NT2/D1 (cell line): ENCODE data around the gene FLNB.

Source experiments
- DNase-seq: peaks from one replicate; pipeline ENCODE4 v3.0.0-alpha.2; 2011; ENCODE audit warnings: low read depth, low spot score
- H3K27me3 ChIP-seq: 2 replicates; pipeline ENCODE4 v1.6.0; 2011; ENCODE audit warnings: mild to moderate bottlenecking; ENCODE audit not compliant: insufficient read length, insufficient read depth
- H3K36me3 ChIP-seq: 2 replicates; pipeline ENCODE4 v1.6.1; 2011; ENCODE audit warnings: mild to moderate bottlenecking, low read length, mixed read lengths; ENCODE audit not compliant: insufficient read depth, insufficient read length
- H3K4me1 ChIP-seq: 2 replicates; pipeline ENCODE4 v1.5.1; 2011; ENCODE audit not compliant: insufficient read depth, insufficient read length
- H3K4me3 ChIP-seq: 2 replicates; pipeline ENCODE4 v1.5.1; 2011; ENCODE audit warnings: low read depth; ENCODE audit not compliant: insufficient read length
- H3K9ac ChIP-seq: 2 replicates; pipeline ENCODE4 v1.6.0; 2011; ENCODE audit warnings: low read depth; ENCODE audit not compliant: insufficient read length
- H3K9me3 ChIP-seq: 2 replicates; pipeline ENCODE4 v1.5.1; 2011; ENCODE audit warnings: mild to moderate bottlenecking, low read length; ENCODE audit not compliant: insufficient read depth
- SUZ12 ChIP-seq: IDR thresholded peaks from 2 replicates; pipeline ENCODE4 v1.6.1; 2011; ENCODE audit not compliant: insufficient read length, insufficient read depth; ENCODE audit errors: extremely low read depth
- YY1 ChIP-seq: IDR thresholded peaks from 2 replicates; pipeline ENCODE4 v1.6.1; 2011; ENCODE audit not compliant: insufficient read length, insufficient read depth
- ZNF274 ChIP-seq: IDR thresholded peaks from 2 replicates; pipeline ENCODE4 v1.6.1; 2011; ENCODE audit warnings: mild to moderate bottlenecking, low read depth, low read length

FLNB gene

GRCh38 chr3:57961828-57962447, 46.3 kb upstream of the FLNB start:
- no peaks in the 10 kb centered on the region for H3K9me3 ChIP-seq

GRCh38 chr3:57962448-57962834, 45.8 kb upstream of the FLNB start:
- no peaks in the 10 kb centered on the region for H3K9me3 ChIP-seq
- no peak overlapping the region for H3K9ac ChIP-seq
- no peak for DNase-seq
- H3K27me3 ChIP-seq: no peaks in the 10 kb centered on the region
- peaks cover 8% of the 10 kb centered on the region for H3K4me1 ChIP-seq
- no peaks in the 10 kb centered on the region for H3K36me3 ChIP-seq
- no peak for TF ChIP-seq ZNF274
- TF ChIP-seq SUZ12: no peak
- no peak for TF ChIP-seq YY1
- no peak overlapping the region for H3K4me3 ChIP-seq

More at GRCh38 chr3:57961828-57962447, 46.3 kb upstream of the FLNB start:
- no peak overlapping the region for H3K4me3 ChIP-seq
- H3K36me3 ChIP-seq: no peaks in the 10 kb centered on the region
- H3K9ac ChIP-seq: no peak overlapping the region
- H3K4me1 ChIP-seq: peaks cover 8% of the 10 kb centered on the region
- no peak for DNase-seq
- TF ChIP-seq ZNF274 (no peak), SUZ12 (no peak), YY1 (no peak)
- H3K27me3 ChIP-seq: no peaks in the 10 kb centered on the region

GRCh38 chr3:57963811-57964346, 44.3 kb upstream of the FLNB start:
- Histone ChIP-seq H3K4me1 (peaks cover 5% of the 10 kb centered on the region), H3K9ac (no peak overlapping the region), H3K36me3 (no peaks in the 10 kb centered on the region), H3K4me3 (no peak overlapping the region), H3K9me3 (no peaks in the 10 kb centered on the region), H3K27me3 (no peaks in the 10 kb centered on the region)
- TF ChIP-seq YY1: no peak
- no peak for TF ChIP-seq SUZ12
- TF ChIP-seq ZNF274: no peak
- DNase-seq: no peak

- Histone ChIP-seq H3K4me3 (no peak overlapping the region), H3K9me3 (no peaks in the 10 kb centered on the region), H3K4me1 (peaks cover 5% of the 10 kb centered on the region), H3K9ac (no peak overlapping the region), H3K27me3 (no peaks in the 10 kb centered on the region), H3K36me3 (no peaks in the 10 kb centered on the region)
- DNase-seq: no peak
- no peak for TF ChIP-seq ZNF274
- TF ChIP-seq SUZ12: no peak
- no peak for TF ChIP-seq YY1
Observed at GRCh38 chr3:57966829-57967228, 41.4 kb upstream of the FLNB start.

GRCh38 chr3:57967590-57967989, 40.6 kb upstream of the FLNB start:
- TF ChIP-seq ZNF274 (no peak), YY1 (no peak), SUZ12 (no peak)
- DNase-seq: no peak
- peaks cover 5% of the 10 kb centered on the region for H3K4me1 ChIP-seq
- no peak overlapping the region for H3K4me3 ChIP-seq
- H3K9me3 ChIP-seq: no peaks in the 10 kb centered on the region
- H3K27me3 ChIP-seq: no peaks in the 10 kb centered on the region
- no peaks in the 10 kb centered on the region for H3K36me3 ChIP-seq
- H3K9ac ChIP-seq: no peak overlapping the region

GRCh38 chr3:57968501-57968900, 39.7 kb upstream of the FLNB start:
- Histone ChIP-seq H3K27me3 (no peaks in the 10 kb centered on the region), H3K4me3 (no peak overlapping the region), H3K4me1 (peaks cover 5% of the 10 kb centered on the region), H3K9ac (no peak overlapping the region), H3K36me3 (no peaks in the 10 kb centered on the region), H3K9me3 (no peaks in the 10 kb centered on the region)
- TF ChIP-seq SUZ12: no peak
- no peak for TF ChIP-seq ZNF274
- no peak for TF ChIP-seq YY1
- no peak for DNase-seq

- Histone ChIP-seq H3K4me1 (peaks cover 8% of the 10 kb centered on the region), H3K9ac (no peak overlapping the region), H3K4me3 (no peak overlapping the region), H3K27me3 (no peaks in the 10 kb centered on the region), H3K36me3 (no peaks in the 10 kb centered on the region), H3K9me3 (no peaks in the 10 kb centered on the region)
- TF ChIP-seq ZNF274 (no peak), SUZ12 (no peak), YY1 (no peak)
- no peak for DNase-seq
Observed at GRCh38 chr3:57971975-57972374, 36.2 kb upstream of the FLNB start.
